Muscle layer of colon (tissue), 2 donors: Measurements from ENCODE around the gene RNPEPL1.

Experiments used
- H3K27ac ChIP-seq: one replicate; pipeline ENCODE4 v1.7.0; 2013; ENCODE audit warnings: low read depth, mild to moderate bottlenecking, low read length, moderate library complexity
- H3K27me3 ChIP-seq, 2 donors: one replicate each; pipeline ENCODE4 v1.7.0; 2013; ENCODE audit warnings: low read length in 2 of 2, mild to moderate bottlenecking in 2 of 2; ENCODE audit not compliant: insufficient read depth in 2 of 2, control insufficient read depth in 1 of 2
- H3K36me3 ChIP-seq: one replicate; pipeline ENCODE4 v1.7.0; 2013; ENCODE audit warnings: mild to moderate bottlenecking, low read length; ENCODE audit not compliant: insufficient read depth
- H3K4me1 ChIP-seq: one replicate; pipeline ENCODE4 v1.7.0; 2013; ENCODE audit warnings: mild to moderate bottlenecking, low read length; ENCODE audit not compliant: insufficient read depth
- H3K4me3 ChIP-seq, 2 donors: one replicate each; pipeline ENCODE4 v1.7.0; 2013; ENCODE audit warnings: low read length in 2 of 2, low read depth in 1 of 2, mild to moderate bottlenecking in 1 of 2, moderate library complexity in 1 of 2
- H3K9ac ChIP-seq: one replicate; pipeline ENCODE4 v1.7.0; 2013; ENCODE audit warnings: low read length
- H3K9me3 ChIP-seq: one replicate; pipeline ENCODE4 v1.7.0; 2013; ENCODE audit warnings: mild to moderate bottlenecking, low read length
- donor health status: abdominal sarcoma.
- donor health status: Adenocarcinoma of cecum.

The RNPEPL1 gene

DNA sequence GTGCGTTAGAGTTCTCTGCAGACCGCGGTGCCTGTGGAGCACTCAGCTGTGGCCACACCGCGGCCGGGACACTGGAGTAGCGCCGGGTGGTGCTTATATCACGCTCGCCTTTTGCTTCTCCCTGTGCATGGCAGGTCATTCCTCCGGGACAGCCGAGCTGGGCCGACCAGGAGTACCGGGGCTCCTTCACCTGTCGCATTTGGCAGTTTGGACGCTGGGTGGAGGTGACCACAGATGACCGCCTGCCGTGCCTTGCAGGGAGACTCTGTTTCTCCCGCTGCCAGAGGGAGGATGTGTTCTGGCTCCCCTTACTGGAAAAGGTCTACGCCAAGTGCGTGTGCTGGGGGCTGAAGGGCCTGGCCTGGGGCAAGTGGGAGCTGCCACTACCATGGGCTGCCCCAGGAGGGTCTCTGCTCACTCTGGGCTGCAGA lies 22.4 kb downstream of the RNPEPL1 start:
- Histone ChIP-seq H3K4me1 (peaks cover 23% of the 10 kb centered on the region), H3K27me3 (no peaks in the 10 kb centered on the region), H3K9me3 (no peaks in the 10 kb centered on the region), H3K36me3 (peaks cover 28% of the 10 kb centered on the region), H3K9ac (no peak overlapping the region), H3K27ac (no peak overlapping the region), H3K4me3 (no peak overlapping the region)

DNA sequence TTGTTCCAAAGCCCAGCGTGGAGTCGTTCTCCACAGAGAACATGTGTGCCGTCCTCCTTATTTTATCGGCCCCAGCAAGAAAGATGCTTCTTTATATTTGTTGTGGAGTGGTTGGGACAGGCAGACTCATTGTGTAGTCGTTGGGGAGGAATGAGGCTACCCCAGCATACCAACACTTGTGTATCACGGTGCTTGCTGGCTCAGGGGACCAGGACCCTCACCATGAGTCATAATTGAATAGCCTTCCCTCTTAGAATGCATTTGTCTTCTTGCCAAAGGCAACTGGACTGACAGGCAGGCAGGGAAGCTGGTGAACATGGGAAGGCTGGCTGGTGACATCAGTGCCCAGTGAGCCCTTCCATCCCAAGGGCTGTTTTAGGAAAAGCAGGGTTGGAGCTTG lies 22.9 kb downstream of the RNPEPL1 start:
- peaks cover 30% of the 10 kb centered on the region for H3K36me3 ChIP-seq

DNA sequence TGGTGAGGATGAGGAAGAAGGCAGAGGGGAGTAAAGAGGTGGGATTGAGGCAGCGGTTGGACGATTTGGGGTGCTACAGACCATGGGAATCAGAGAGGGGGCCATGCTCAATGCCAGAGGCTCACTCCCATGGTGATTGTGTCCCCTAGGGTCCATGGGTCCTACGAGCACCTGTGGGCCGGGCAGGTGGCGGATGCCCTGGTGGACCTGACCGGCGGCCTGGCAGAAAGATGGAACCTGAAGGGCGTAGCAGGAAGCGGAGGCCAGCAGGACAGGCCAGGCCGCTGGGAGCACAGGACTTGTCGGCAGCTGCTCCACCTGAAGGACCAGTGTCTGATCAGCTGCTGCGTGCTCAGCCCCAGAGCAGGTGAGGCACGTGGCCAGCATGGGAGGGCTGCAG lies 23.5 kb downstream of the RNPEPL1 start:
- H3K27ac ChIP-seq, result no peak overlapping the region
- H3K36me3 ChIP-seq, result peaks cover 30% of the 10 kb centered on the region
- H3K9ac ChIP-seq, result no peak overlapping the region
- H3K4me1 ChIP-seq, result peaks cover 31% of the 10 kb centered on the region
- no peak overlapping the region for H3K4me3 ChIP-seq
- H3K9me3 ChIP-seq, result no peaks in the 10 kb centered on the region
- no peaks in the 10 kb centered on the region for H3K27me3 ChIP-seq

More for the DNA sequence above, 22.9 kb downstream of the RNPEPL1 start:
- Histone ChIP-seq H3K4me1 (peaks cover 27% of the 10 kb centered on the region), H3K4me3 (no peak overlapping the region), H3K27ac (no peak overlapping the region), H3K9ac (no peak overlapping the region), H3K9me3 (no peaks in the 10 kb centered on the region), H3K27me3 (no peaks in the 10 kb centered on the region)

- no peak overlapping the region for H3K9ac ChIP-seq
Measured at GRCh38 chr2:240593026-240593702, 24.9 kb downstream of the RNPEPL1 start.

GRCh38 chr2:240593703-240594451 lies 25.6 kb downstream of the RNPEPL1 start:
- H3K27ac ChIP-seq, result no peak overlapping the region
- peaks cover 34% of the 10 kb centered on the region for H3K4me1 ChIP-seq
- H3K9ac ChIP-seq, result no peak overlapping the region
- no peaks in the 10 kb centered on the region for H3K9me3 ChIP-seq
- H3K4me3 ChIP-seq, result no peak overlapping the region
- peaks cover 34% of the 10 kb centered on the region for H3K36me3 ChIP-seq
- H3K27me3 ChIP-seq, result no peaks in the 10 kb centered on the region

More at GRCh38 chr2:240593026-240593702, 24.9 kb downstream of the RNPEPL1 start:
- no peak overlapping the region for H3K4me3 ChIP-seq
- no peaks in the 10 kb centered on the region for H3K9me3 ChIP-seq
- H3K4me1 ChIP-seq, result peaks cover 34% of the 10 kb centered on the region
- no peak overlapping the region for H3K27ac ChIP-seq
- peaks cover 31% of the 10 kb centered on the region for H3K36me3 ChIP-seq
- no peaks in the 10 kb centered on the region for H3K27me3 ChIP-seq

DNA sequence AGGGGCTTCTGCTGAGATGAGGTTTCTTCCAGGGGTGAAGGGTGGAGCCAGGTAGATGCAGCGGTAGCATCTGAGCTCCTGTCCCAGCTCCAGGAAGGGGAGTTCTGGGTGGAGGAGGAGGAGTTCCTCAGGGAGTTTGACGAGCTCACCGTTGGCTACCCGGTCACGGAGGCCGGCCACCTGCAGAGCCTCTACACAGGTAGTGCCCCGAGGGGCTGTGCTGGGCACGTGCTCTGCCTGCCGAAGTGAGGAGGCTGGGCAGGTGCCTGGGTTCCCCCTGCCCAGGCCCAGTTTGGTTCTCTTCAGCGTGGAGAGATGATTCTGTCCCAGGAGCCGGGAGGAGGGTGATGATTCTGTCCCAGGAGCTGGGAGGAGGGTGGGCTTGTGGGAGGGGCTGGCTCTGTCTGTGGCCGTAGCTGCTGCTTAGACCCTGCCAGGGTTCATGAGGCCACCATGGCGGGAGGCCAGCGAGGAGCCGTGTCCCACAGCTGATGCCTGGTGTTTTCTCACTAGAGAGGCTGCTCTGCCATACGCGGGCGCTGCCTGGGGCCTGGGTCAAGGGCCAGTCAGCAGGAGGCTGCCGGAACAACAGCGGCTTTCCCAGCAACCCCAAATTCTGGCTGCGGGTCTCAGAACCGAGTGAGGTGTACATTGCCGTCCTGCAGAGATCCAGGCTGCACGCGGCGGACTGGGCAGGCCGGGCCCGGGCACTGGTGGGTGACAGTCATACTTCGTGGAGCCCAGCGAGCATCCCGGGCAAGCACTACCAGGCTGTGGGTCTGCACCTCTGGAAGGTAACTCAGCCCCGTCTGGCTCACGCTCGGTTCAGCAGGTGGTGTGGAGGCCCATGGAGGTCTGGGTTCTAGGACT lies 26.5 kb downstream of the RNPEPL1 start:
- Histone ChIP-seq H3K27ac (no peak overlapping the region), H3K4me1 (peaks cover 34% of the 10 kb centered on the region), H3K9me3 (no peaks in the 10 kb centered on the region), H3K27me3 (no peaks in the 10 kb centered on the region), H3K36me3 (peaks cover 31% of the 10 kb centered on the region), H3K4me3 (no peak overlapping the region), H3K9ac (no peak overlapping the region)

DNA sequence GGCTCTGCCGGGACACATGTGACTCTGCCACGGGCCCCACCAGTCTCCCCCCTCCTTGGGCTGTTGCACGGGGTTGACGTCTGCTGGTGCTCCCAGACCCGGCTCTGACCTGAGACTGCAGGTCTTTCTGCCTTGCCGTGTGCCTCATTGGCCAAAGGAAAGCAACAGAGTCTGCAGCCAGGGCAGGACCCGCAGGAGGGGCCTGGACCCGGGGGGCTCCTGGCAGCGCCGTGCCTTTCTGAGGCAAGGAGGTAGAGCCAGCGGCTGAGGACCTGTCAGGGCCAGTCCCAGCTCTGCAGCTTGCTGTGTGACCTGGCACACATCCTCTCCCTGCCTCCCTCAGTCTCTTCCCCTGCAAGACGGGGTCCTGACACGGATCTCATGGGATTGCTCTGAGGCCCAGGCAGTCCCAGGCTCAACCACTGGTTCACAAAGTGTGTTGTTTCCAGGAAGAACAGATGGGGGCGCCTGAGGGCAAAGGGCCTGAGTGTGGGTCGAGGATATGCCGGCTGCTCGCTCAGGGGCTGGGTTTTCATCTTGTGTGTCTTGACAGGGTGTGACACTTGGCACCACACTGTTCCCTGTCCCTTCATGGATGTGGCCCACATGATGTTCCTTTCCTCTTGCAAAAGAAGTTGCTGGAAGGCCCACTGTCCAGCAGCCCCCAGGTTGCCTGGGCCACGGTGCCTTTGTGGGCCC lies 27.2 kb downstream of the RNPEPL1 start:
- no peaks in the 10 kb centered on the region for H3K27me3 ChIP-seq
- H3K4me1 ChIP-seq, result peaks cover 34% of the 10 kb centered on the region
- no peak overlapping the region for H3K9ac ChIP-seq
- no peak overlapping the region for H3K4me3 ChIP-seq
- no peak overlapping the region for H3K27ac ChIP-seq
- peaks cover 27% of the 10 kb centered on the region for H3K36me3 ChIP-seq
- no peaks in the 10 kb centered on the region for H3K9me3 ChIP-seq

DNA sequence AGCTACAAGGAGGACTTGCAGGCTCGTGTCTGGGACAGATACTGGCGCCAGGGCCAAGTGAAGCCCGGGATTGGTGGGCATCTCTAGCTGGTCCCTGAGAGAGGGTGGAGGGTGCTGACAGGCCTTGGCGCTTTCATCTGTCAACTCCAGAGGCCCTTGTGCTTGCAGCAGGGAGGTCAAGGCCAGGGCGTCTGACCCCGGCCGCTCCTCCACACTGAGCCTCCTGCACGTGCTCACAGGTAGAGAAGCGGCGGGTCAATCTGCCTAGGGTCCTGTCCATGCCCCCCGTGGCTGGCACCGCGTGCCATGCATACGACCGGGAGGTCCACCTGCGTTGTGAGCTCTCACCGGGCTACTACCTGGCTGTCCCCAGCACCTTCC lies 27.8 kb downstream of the RNPEPL1 start:
- Histone ChIP-seq H3K27ac (no peak overlapping the region), H3K9me3 (no peaks in the 10 kb centered on the region), H3K36me3 (peaks cover 22% of the 10 kb centered on the region), H3K4me3 (no peak overlapping the region), H3K4me1 (peaks cover 34% of the 10 kb centered on the region), H3K27me3 (no peaks in the 10 kb centered on the region), H3K9ac (no peak overlapping the region)

DNA sequence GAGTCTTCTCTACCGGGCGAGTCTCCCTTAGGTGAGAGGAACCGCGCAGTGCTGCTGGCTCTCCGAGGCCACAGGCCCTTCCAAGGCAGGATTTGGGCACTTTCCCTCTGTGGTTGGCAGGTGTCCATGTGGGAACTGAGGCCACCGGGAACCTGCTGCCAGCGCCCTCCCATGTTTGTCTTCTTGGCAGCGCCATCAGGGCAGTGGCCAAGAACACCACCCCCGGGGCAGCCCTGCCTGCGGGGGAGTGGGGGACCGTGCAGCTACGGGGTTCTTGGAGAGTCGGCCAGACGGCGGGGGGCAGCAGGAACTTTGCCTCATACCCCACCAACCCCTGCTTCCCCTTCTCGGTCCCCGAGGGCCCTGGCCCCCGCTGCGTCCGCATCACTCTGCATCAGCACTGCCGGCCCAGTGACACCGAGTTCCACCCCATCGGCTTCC lies 28.2 kb downstream of the RNPEPL1 start:
- Histone ChIP-seq H3K36me3 (peaks cover 17% of the 10 kb centered on the region), H3K4me1 (peaks cover 34% of the 10 kb centered on the region), H3K4me3 (no peak overlapping the region), H3K9me3 (no peaks in the 10 kb centered on the region), H3K27ac (peak overlapping the region; percentile 49), H3K27me3 (no peaks in the 10 kb centered on the region), H3K9ac (no peak overlapping the region)

DNA sequence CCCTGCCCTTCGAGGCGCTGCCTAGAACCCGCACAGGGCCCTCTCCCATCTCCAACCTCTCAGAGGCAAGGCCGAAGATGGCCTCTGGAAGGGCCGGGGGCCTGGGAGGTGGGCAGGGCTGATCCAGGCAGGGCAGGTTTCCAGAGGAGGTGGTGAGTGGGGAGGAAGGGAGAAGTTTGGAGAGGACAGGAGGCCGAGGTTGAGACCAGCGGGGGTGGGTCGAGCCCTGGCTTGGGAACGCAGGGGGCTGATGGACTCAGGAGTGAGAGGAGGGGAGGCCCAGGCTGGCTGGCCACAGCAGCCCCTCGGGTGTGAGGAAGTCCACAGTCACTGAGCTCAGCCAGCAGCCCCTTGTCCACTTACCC lies 28.8 kb downstream of the RNPEPL1 start:
- H3K4me3 ChIP-seq, result no peak overlapping the region
- H3K36me3 ChIP-seq, result peaks cover 16% of the 10 kb centered on the region
- H3K27ac ChIP-seq, result peak overlapping the region; percentile 49
- H3K9me3 ChIP-seq, result no peaks in the 10 kb centered on the region
- no peaks in the 10 kb centered on the region for H3K27me3 ChIP-seq
- H3K9ac ChIP-seq, result no peak overlapping the region
- peaks cover 34% of the 10 kb centered on the region for H3K4me1 ChIP-seq
